Islet precursor cell (in vitro differentiated cells): ENCODE measurements around the gene GCN1.

Experiments
- DNase-seq: peaks from one replicate; pipeline ENCODE4 v3.0.0-alpha.2; 2018

Gene GCN1

DNA sequence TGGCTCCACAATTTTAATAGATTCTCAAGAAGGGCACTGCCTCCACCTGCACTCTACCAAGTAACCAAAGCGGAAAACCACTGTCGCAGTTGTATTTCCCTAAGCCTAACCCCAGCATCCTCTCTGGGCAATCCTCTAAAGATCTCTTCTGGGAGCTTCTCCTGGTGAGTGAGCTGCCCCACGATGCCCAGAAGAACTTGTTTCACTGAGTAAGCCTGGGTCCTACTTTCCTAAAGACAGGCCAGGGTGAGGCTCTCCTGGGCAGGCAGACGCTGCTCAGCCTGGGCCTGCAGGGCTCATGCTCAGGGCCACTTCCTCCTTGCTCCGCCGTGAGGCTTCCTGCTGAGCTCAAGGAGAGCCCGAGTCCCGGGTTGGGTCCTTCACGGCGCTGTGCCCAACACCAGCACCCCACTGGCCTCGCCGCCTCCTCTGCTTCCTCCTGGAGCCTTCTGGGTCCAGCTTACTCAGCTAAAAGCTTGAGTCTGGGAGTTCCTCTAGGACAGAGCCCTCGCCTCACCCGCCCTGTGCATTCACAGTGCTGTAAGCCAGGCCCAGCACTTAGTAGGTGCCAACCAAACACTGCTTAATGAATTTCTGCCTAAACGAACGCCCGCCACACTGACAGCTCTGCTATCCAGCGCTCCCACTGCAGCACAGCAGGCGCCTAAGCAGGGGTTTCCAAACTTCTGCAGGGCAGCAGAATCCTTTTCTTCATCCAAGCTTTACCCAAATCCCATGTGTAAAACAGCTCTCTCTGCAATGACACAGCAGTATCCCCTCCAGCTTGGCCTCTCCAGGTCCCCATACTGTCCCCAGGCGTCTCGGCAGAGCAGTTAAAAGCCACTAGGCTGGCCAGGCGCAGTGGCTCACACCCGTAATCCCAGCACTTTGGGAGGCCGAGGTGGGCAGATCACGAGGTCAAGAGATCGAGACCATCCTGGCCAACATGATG lies 83.7 kb downstream of the GCN1 start:
- DNase-seq = peak; percentile 74

GRCh38 chr12:120109570-120110267 lies 84.8 kb downstream of the GCN1 start:
- peak; percentile 88 for DNase-seq

DNA sequence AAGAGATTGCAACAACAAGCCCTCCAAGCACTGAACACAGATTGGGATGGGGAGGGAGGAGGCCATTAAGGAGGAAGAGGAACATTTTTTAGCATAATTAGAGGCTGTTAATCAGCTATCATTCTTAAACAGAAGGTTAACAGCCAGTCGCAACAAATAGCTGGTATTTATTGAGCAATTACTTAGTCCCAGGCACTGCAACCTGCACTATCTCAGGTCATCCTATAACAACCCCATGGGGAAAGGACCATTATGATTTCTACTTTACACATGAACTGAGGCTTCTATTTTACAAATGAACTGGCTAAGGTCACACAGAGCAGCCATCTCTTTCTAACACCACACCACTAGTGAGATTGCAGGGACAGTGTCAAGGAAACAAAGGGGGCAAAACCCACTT lies 88.4 kb downstream of the GCN1 start:
- no peak for DNase-seq

DNA sequence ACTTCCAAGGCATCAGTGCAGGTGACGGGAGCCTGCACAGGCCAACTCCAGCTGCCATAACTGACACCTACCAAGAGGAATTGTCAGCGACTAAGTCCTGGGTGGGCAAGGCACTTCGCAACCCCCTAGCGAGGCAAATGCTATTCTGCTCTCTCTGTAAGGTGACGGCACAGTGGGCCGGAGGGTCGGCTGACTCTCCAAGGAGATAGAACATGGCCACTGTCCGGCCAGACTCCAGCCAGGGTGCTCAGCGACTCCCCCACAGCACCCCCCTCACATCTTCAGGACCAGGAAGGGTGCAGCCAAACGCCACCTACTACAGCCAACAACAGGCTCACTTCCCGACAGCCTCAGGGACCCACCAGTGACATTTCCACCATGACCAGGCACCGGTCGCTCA lies 91.1 kb downstream of the GCN1 start:
- peak; percentile 48 for DNase-seq

DNA sequence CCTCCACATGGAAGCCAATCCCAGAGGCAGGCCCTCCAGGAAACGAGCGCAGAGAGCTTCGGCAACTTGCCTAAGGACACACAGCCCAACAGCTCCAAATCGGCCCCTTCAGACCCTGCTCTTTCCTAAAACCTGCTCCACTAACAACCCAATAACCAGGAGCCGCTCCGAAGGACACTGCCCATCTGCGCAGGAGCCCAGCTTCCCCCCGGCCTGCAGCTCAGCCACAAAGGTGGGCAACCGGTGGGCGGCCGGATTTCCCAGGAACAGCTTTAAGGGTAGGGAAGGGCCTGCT lies 91.5 kb downstream of the GCN1 start:
- peak; percentile 51 for DNase-seq

- DNase-seq = peak; percentile 54
Measured at GRCh38 chr12:120102189-120103043, 92.1 kb downstream of the GCN1 start.

GRCh38 chr12:120101617-120102016 lies 92.9 kb downstream of the GCN1 start:
- DNase-seq = peak; percentile 61

DNA sequence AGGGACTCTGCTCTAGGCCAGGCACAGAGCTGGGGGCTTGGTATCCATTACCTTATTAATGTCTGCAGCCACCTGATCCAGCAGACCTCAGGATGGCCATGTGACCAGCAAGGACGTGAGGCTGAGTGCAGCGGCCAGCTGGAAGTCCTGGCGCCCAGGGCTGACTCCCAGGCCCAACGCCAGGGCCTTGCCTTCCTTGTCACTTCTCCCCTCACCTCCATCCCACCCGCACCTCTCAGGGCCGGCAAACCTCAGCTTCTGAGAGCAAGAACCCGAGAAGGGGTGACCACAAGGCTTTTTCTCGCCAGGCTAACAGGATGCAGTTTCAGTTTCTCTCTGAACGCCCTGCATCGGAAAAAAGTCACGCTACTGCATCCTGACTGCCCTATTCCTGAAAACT lies 93.3 kb downstream of the GCN1 start:
- DNase-seq = no peak

GRCh38 chr12:120100630-120101029 lies 93.9 kb downstream of the GCN1 start:
- peak; percentile 52 for DNase-seq

- DNase-seq = no peak
Measured at GRCh38 chr12:120099738-120100137, 94.8 kb downstream of the GCN1 start.

DNA sequence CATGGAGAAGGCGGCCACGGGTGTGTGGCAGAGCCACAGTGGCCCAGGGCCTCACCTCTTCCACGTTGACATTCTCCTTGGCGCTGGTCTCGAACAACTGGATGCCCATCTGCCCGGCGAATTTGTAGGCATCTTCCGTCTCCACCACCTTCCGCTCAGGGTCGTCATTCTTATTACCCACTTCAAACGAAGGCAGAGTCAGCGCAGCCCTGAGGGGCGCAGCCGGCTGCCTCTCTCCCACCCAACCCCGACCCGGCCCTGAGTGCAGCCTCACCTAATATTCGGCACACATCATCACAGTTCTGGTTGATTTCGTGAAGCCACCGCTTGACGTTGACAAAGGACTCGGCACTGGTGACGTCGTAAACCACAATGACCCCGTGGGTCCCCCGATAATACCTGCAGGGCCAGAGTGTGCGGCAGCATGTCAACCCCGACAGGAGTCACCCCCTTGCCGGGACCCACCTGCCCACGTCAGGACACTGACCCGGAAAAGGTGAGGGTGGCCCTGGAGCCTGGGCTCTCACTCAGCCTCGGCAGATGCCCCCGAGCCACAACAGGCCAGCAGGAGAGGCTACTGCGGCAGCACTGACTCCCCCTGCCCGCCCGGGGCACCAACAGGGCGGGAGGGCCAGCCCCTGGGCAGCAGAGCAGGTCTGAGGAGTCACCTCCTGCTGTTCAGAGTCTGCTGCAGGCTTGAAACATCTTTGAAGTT lies 95.6 kb downstream of the GCN1 start:
- DNase-seq = no peak

DNA sequence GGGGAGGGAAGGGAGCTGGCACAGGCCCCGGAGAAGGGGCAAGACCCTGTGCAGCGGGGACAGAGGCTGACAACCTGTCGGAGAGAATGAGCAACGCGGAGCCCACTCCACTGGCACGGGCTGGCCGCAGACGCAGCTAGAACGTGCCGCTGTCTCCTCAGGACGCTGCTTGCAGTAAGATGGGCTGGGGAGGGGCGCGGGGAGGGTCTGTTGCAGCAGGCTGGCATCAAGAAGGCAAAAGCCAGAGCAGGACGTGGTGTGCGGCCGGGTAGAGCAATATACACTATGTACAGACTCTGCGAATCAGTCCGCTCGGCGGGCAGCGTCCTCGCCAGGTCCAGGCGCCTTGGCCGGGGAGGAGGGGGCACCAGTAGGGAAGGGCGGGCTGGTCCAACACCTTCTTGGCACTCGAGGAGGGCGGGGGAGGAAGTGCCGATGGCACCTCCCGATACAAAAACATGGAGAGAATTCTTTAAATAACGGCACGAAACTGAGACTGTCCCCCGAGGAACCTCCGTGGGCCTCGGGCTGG lies 97.8 kb downstream of the GCN1 start:
- DNase-seq = no peak

DNA sequence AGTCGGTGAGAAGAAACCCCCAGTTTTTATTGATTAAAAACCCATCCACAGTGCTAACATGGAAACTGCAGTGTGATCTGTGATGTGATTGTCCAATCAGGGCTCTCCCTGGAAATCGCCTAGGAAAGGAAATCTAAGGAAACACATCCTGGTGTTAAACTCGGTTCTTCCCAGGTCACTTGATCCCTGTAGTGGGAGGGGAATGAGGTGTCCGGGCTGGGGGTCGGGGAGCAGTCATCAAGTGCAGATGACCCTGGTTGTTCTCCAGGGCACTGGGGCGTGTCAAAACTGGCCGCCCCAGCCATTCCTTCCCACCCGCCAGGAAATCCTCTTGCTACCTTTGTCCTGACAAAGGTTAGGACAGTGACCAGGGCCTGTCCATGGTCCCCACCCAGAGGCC lies 98.8 kb downstream of the GCN1 start:
- no peak for DNase-seq

DNA sequence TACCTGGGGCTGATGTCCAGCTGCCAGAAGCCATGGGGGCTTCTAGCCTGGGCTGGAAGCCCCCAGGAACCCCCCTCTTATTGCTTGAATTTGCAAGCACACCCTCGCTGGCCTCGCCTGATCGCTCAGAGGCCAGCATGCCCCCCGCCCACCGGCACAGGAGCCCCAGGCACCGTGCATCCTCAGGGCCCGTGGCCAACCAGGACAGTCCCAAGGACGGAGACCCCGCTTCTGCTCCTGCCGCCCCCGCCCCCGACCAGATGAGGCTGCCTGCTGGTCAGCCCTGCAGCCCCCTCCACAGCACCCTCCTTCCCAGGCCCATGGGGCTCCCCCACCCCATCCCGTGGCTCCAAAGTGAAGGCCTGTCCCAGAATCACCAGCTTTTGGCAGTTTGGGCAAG lies 99.2 kb downstream of the GCN1 start:
- DNase-seq = no peak

DNA sequence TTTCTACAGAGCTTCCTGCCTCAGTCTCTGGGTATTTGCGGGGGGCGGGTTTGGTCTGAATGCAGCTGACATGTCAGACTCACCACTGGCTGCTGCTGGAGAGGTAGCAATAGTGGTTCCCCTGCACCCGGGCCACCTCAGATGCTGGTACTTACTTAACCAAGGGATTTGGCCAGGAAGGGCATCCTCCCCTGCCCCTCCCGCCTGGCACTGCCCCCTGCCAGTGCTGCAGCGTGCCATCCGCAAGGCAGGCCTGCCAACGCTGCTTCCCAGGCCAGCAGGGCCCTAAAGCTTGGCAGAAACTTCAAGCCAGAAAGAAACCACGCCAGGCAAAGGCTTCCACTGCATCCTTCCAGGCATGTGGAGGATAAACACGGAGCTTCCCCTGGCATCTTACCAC lies 100.0 kb downstream of the GCN1 start:
- no peak for DNase-seq

DNA sequence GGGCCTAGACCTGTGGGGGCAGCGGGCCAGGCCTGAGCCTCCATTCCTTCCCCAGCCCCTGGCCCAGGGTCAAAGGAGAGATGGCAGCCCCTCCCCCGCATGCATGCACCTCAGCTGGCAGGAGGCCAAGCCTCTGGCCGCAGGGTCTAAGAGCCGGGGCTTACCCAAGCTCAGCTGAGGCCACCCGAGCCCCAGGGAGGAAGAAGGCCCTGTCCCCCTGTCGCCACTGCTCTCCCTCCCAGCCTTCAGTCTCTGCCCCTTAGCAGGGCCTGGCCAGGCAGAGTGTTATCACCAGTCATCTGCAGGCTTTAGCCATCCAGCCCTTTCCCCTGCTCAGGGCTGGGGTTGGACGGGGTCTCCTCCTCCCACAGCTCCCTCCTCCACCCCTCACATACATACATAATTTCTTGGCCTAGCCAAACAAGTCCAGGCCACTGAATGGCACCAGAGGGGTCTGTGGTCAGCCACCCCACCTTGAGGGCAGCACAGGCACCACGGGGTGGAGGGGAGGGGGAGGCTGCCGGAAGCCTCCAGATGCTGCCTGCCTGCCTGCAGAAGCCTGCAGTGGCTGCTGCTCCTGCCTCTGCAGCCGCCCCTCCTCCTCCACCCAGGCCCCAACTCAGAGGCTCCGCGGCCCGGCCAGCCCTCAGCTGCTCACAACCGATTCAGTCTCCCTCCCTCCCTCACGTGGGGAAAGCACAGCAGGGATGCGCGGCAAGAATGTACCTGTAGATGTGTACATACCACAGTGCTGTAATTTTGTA lies 100.7 kb downstream of the GCN1 start:
- peak; percentile 95 for DNase-seq

DNA sequence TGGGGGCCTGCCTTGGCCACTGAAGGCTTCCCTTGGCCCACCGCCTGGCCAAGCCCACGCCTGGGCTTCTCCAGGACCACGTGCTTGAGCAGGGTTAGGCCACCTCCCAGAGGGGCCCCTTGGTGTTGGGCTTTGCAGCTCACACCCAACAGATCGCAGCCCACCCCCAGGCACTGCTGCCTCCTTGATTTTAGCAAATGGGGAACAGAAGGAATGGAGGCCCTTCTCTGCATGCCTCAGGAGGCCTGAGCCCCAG lies 101.3 kb downstream of the GCN1 start:
- DNase-seq = no peak

DNA sequence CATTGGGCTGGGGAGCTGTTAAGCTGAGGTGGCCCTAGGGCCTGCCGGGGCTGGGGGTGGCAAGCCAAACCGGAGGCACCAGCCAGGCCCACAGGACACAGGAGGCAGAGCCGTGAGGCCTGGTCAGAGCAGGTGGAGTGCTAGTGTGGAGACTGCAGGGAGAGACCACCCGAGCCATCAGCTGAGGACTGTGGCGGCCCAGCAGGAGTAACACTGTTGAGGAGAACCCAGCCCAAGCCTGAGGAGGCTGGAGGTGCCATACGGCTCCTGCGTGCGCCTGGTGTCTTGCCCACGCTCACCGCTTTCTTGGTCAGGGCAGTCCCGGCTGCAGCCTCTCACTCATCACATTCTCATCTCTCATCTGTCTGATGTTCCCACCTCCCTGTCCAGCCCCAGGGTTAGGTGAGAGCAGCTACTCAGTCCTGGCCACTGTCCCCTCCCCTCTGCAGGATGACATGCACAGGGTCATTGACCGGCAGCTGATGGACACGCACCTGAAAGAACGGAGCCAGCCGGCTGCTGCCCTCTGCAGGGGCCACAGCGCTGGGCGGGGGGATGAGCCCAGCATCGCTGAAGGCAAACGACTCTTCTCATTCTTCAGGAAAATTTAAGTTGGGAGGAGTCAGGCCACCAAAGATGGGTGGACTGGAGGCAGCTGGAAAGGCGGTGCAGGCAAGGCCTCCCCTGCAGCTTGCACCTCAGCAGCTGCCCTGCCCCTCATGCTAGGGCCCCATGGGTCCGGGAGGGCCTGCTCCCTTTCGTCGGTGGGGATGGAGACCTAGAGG lies 101.8 kb downstream of the GCN1 start:
- DNase-seq = no peak

DNA sequence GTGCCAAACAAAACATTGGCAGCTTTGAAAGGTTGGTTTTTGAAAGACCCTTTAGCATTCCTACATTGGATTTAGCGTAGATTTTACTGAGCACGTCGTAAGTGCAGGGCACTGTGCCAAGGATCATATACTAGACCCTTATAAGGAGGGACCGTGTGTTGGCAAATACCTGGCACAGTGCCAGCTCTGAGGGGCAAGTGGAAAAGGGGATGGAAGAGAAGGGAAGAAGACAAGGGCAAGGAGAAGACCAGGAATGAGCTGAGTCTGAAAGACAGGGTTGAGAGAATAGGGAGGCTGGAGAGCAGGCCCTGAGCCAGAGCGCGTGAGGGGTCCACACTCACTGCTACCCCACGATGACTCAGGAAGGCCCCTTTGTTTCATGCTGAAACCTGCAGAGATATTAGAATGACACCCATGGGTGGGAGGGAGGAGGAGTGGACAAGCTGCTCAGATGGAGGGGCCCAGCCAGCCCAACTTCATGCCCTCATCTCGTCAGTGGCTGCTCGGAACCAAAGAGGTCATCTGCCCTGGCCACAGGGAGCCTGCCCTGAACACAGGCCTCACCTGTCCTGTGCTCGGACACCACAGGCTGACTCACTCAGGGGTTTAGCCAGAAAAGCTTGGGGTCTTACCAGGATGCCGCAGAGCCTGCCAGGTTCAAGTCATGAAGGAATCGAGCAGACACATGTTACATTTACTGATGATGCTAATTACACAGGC lies 103.0 kb downstream of the GCN1 start:
- no peak for DNase-seq

GRCh38 chr12:120090626-120091295 lies 103.8 kb downstream of the GCN1 start:
- no peak for DNase-seq
